RWPE1 (cell line): ENCODE results near the gene CSPG5.

Source experiments
- CTCF ChIA-PET: fragments of 350-600 bp; sonication (Branson Sonifier 250); formaldehyde crosslinking; extraction: SDS; loops from one replicate; lab custom pipeline; 2021; lab: Yijun Ruan, JAX
- POLR2A ChIA-PET: fragments of 400-600 bp; formaldehyde crosslinking; extraction: SDS; loops from one replicate; lab custom pipeline; 2020; ENCODE audit warnings: antibody characterized with exemption; ENCODE audit not compliant: low non-redundant PET; lab: Yijun Ruan, JAX
- DNase-seq: peaks from one replicate; pipeline ENCODE4 v3.0.0; 2012; ENCODE audit warnings: low spot score
- H3K27ac ChIP-seq: fragments of 450-650 bp; 2 replicates; pipeline ENCODE4 v1.5.1; 2017
- CTCF ChIP-seq: fragments of 450-650 bp; conservative IDR thresholded peaks from 2 replicates; pipeline ENCODE4 v1.5.1; 2017; ENCODE audit warnings: low read depth, mild to moderate bottlenecking

The CSPG5 gene

GRCh38 chr3:47556351-47556750 lies 22.3 kb downstream of the CSPG5 start:
- TF ChIP-seq CTCF, result no peak
- no peak overlapping the region for H3K27ac ChIP-seq
- no peak for DNase-seq
- POLR2A ChIA-PET, result no interaction called here
- CTCF ChIA-PET, result no interaction called here

- TF ChIP-seq CTCF, result no peak
- POLR2A ChIA-PET, result no interaction called here
- no peak for DNase-seq
- H3K27ac ChIP-seq, result no peak overlapping the region
- CTCF ChIA-PET, result no interaction called here
Observed at GRCh38 chr3:47554335-47554734, 24.3 kb downstream of the CSPG5 start.

- ChIA-PET CTCF (no interaction called here), POLR2A (no interaction called here)
- no peak overlapping the region for H3K27ac ChIP-seq
- no peak for DNase-seq
- no peak for TF ChIP-seq CTCF
Observed at GRCh38 chr3:47553407-47553806, 25.3 kb downstream of the CSPG5 start.

GRCh38 chr3:47542471-47543173 lies 36.0 kb downstream of the CSPG5 start:
- H3K27ac ChIP-seq, result no peak overlapping the region
- DNase-seq, result no peak
- ChIA-PET CTCF (interaction anchor here (0.7 kb wide), 1 partner anchor 20 kb away, joined by 3 read pairs; no protein-coding TSS in a partner anchor), POLR2A (no interaction called here)
- TF ChIP-seq CTCF, result no peak

- POLR2A ChIA-PET, result no interaction called here
- H3K27ac ChIP-seq, result no peak overlapping the region
- CTCF ChIA-PET, result no interaction called here
- no peak for TF ChIP-seq CTCF
- no peak for DNase-seq
Observed at GRCh38 chr3:47541583-47542108, 37.0 kb downstream of the CSPG5 start.

- no peak for DNase-seq
- ChIA-PET CTCF (no interaction called here), POLR2A (no interaction called here)
- H3K27ac ChIP-seq, result no peak overlapping the region
- TF ChIP-seq CTCF, result no peak
Observed at GRCh38 chr3:47540281-47540680, 38.4 kb downstream of the CSPG5 start.
